Activated naive CD4-positive, alpha-beta T cell treated with Interleukin-2 at 50 U/mL for 16 hours (primary cell): ENCODE measurements around the gene HK1.
"Not testable (repeated sequence)": the region's sequence is repeated elsewhere in the genome, so short reads cannot be mapped to it uniquely, and the experiment has no call there.

Experiments
- DNase-seq: peaks from one replicate; pipeline ENCODE4 v3.0.0-alpha.2; 2020

HK1 gene

DNA sequence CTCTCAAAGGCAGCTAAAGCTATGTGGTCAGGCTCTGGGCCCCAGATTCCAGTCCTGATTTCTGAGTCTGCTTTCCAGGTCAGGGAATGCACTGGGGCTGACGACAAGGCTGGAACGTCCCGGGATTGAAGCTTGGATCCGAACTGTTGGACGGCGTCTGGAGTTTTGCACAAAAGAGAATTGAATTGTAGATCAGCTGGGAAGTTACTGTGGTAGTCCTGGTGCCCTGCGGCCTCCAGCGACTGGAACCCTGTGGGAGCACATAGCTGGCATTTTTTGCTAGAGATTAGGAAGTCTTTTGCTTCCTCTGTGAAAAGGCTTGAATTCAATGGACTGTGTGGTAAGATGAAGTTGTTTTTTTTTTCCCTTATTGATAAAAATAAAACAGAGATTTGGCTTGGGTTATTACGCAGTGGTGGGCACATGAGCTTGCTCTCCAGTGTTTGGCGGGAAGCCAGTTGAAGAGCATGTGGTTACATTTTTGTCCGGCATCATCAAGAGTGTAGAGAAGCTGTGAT lies at the start of gene HK1:
Gene HK1 (plus strand): TSS at position 51 of the 518 bp plus-strand sequence.
- DNase-seq, result no peak

DNA sequence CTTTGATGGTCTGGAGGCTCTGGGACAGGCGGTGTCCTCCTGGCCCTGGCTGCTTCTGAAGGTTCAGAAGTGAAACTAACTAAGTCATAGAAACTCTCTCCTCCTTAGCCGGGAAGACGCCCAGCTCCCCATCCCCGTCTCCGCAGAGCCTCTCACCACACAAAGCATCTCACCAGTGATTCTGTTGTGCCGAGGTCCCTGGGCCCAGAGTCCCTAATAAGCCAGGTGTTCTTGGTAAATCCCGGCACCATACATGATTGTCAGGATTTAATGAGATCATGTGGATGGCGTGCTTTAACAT lies 48.7 kb upstream of the HK1 start:
- DNase-seq, result no peak

DNA sequence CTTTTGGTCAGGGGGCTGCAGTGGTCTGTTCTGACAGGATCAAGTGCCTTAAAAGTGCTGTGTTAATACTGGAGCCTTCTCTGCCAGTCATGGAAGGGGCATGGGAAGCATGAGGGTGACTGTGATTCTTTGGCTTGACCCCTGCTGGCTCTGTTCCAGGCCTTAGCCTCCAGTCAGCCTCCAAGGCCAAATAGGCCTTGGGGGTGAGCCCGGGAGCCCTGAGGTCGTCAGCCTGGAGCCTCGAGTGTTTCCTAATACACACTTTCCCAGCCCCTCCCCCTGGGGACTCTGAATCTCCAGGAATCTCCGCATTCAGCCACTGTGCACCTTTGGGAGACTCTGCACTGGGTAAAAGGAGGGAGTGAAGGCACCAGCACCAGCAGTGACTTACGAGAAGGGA lies 48.2 kb upstream of the HK1 start:
- DNase-seq, result no peak

DNA sequence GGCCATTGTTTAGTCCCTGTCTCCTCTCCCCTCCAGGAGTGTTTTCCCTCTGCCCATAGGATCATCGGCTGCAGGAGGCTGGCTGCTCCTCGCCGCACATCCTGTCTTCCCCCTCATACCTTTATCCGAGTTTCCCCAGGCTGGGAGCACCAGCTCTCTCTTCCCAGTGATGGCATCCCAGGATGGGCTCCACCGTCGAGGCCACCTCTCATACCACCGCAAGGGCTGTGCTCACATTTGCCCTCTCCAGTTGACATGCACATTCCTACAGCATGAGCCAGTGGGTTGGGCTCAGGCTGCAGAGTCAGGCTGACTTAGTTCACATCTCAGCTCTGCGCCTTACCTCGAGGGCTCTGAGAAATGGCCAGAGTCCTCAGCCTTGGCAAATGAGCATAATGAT lies 46.0 kb upstream of the HK1 start:
- no peak for DNase-seq

DNA sequence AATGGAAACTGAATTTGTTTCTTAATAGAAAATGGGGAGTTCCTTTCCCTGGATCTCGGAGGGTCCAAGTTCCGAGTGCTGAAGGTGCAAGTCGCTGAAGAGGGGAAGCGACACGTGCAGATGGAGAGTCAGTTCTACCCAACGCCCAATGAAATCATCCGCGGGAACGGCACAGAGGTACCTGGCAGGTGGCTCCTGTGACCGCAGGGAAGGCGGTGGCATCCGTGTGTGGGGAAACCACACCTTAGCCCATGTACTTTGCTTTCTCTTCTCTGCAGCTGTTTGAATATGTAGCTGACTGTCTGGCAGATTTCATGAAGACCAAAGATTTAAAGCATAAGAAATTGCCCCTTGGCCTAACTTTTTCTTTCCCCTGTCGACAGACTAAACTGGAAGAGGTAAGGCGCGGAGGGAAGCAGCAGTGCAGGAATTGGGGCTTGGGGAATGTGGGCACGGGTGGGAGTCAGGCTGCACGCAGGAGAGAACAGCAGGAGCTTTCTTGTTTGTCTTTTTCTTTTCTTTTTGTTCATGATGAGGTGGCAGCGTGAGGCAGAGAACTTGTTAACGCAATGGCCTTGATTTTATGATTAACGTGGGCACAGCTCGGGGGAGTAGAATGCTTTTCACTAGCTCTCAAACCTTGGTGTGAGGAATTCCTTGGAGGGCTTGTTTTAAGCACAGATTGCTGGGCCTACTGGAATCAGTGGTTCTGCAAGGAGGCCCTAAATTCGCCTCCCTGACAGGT lies 45.4 kb upstream of the HK1 start:
- DNase-seq, result peak; percentile 33

DNA sequence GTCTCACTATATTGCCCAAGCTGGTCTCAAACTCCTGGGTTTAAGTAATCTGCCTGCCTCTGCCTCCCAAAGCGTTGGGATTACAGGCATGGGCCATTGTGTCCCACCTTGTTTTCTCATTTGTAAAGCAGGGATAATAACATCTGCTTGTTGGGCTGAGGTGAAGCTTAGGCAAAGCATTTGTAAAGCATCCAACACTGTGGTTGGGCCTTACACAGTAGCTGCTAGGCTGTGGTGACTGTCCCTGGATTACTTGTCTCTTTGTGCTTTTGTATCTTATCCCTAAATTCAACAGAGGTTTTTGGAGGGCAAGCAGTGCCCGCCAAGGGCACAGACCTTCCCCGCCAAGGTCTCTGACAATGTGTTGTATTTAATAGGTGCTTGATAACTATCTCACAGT lies 43.8 kb upstream of the HK1 start:
- no peak for DNase-seq

DNA sequence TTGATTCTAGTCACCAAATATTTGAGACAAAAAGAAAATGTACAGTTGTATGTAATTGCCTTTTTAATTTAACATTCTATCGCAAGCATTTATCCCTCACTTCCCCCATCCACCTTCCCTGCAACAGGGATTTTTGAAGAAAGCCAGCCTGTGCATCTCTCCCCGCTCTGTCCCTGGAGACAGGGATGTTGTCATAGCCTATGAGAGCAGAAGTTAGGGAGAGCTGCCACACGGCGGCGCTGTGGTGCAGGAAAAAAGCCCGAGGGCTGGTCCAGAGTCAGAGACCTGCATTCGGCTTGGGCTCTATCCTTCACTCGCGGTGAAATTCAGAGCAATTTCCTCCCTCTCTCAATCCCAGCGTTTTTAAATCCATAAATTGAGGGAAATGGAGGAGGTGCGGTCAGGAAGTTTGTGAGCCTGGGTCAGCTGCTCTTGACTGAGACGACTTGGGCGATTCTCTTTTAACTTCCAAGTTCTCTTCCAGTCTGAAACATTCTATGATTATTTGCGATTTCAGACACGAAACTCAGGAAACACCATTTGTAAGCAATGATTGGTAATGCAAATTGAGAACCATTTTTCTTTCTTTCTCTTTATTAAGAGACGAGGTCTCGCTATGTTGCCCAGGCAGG lies 40.7 kb upstream of the HK1 start:
- DNase-seq, result peak; percentile 87

DNA sequence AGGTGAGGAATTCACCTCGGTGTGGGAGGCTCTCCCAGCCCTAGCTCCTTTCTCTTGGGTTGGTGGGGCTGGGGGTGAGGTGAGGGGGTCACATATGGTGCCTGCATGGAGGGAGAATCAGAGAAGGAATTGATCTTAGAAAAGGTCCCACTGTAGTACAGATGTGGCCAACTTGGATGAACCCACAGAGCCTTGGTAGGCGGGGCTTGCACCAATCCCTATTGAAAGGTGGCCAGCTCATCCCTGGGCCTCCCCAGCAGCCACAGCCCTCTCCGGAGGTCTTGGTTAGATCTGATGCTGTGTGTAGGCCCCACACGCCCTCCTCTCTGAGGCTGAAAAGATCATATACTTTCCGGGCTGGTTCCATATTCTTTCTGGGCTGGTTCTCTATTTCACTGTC lies 39.2 kb upstream of the HK1 start:
- DNase-seq, result no peak

DNA sequence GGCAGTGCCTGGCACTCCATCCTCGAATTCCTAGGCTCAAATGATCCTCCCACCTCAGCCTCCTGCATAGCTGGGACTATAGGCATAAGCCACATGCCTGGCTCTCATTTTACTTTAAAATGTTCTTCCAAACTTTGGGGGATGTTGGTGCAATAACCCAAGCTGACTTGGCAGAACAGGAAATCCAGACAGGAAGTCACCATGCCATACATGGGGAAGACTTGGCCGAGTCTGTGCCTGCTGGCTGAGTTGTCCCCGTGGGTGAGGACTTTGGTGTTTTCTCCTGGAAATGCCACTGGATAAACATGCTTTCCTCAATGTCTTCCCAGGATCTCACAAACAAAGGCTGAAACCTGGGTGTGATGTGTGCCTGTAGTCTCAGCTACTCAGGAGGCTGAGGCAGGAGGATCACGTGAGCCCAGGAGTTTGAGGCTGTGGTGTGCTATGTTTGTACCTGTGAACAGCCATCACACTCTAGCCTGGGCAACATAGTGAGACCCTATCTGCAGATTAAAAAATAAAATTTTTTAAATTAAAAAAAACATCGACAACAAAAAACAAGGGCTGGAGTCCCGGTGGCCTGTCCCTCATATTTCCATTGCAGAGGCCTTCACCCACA lies 38.4 kb upstream of the HK1 start:
- DNase-seq, result no peak

DNA sequence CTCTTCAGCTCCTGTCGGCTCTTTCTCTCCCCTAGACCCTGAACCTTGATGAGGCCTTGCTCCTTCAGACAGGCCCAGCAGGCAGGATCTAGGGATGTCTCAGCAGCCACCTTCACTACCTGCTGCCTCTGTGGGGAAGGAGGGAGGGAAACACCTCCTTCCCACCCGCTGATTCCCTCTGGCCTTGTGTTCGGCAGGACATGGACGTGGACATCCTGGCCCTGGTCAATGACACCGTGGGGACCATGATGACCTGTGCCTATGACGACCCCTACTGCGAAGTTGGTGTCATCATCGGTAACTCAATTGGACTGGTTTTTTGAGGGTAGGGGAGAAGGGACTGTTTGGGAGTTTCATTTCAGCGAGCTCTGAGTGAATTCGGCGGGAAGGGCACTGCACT lies 37.8 kb upstream of the HK1 start:
- no peak for DNase-seq

DNA sequence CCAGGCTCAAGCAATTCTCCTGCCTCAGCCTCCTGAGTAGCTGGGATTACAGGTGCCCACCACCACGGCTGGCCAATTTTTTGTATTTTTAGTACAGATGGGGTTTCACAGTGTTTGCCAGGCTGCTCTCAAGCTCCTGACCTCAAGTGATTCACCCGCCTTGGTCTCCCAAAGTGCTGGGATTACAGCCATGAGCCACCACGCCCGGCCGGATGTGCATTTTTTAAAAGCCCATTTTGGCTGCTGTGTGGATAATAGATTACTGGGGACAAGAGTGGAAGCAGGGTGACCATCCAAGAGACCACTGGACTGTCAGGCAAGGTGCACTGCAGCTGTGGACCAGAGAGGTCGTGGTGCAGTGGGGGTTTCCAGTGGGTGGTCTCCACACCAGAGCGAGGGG lies 36.7 kb upstream of the HK1 start:
- no peak for DNase-seq

DNA sequence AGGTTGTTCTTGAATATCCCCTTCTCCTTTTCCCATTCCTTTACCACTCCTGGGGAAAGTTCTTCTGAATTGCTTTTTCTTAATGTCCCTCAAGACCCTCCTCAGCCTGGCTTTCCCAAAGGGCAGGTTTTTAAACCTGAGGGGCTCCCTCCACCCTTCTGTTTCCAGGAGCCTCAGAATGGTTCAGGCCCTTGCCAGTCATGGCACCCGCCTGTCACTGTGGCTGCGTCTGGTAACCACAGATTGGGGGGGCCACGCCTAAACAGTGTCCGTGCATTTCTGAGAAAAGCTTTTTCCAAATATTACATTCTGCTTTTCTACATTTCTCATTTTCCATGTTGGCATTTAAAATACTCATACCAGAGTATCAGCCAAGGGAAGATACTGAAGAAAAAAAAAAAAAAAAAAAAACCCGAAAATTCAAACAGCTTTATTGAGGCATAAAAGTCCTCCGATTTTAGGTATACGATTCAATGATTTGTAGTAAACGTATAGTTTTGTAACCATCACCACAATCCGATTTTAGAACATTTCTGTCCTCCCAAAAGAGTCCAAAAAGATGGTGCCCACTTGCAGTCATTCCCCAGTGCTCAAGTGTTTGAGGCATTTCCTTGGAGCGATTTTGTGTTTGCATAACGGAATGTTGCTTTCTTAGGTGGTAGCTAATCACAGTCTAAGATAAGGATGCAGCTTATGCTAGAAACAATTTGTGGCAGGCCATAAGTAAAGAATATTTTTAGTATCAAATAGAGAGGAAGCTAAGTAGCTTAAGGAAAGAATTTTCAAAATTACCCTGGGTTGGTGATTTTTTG lies 36.0 kb upstream of the HK1 start:
- no peak for DNase-seq

DNA sequence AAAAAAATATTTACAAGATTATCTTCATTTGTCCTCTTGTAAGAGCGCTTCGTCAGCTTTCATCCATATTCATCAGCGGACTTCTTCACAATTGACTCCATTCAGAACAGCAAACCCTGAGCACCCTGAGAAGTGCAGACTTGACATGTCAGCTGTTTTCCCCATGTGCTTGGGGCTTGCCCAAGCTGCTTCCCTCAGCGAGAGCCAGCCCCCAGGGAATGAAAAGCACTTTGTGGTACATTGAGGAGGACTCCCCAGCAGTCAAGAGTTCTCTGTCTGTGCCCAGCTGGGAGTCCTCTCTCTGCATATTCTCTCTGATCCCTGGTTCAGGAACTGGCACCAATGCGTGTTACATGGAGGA lies 35.5 kb upstream of the HK1 start:
- DNase-seq, result no peak

DNA sequence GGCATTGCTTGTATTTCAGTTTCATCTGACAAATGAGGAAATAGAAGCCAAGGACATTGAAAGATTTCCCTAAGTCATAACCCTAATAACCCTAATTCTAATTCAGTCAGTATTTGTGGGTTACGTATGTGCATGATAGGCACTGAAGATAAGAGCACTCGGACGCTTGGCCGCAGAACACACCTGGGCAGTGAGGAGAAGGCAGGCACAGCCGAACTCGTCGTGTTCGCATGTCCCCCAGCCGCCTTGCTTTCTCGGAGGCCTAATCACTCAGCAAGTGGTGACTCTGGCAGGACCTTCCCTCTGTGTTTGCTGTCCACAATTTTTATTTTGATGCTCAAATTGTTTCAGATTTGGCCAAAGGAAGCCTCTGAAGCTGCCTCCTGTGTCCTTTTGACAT lies 34.5 kb upstream of the HK1 start:
- no peak for DNase-seq

DNA sequence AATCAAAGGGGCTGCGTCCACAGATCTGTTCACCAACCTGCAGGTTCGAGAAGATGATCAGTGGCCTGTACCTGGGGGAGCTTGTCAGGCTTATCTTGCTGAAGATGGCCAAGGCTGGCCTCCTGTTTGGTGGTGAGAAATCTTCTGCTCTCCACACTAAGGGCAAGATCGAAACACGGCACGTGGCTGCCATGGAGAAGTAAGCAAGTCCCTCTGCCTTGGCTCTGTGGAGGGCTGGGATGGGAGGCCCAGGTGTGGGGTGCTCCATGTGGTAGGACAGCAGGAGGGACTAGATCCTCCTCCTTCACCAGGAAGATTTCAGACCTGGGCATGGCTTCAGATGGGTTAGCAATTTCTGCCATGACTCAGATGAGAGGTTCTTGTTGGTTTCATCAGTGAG lies 32.3 kb upstream of the HK1 start:
- no peak for DNase-seq

DNA sequence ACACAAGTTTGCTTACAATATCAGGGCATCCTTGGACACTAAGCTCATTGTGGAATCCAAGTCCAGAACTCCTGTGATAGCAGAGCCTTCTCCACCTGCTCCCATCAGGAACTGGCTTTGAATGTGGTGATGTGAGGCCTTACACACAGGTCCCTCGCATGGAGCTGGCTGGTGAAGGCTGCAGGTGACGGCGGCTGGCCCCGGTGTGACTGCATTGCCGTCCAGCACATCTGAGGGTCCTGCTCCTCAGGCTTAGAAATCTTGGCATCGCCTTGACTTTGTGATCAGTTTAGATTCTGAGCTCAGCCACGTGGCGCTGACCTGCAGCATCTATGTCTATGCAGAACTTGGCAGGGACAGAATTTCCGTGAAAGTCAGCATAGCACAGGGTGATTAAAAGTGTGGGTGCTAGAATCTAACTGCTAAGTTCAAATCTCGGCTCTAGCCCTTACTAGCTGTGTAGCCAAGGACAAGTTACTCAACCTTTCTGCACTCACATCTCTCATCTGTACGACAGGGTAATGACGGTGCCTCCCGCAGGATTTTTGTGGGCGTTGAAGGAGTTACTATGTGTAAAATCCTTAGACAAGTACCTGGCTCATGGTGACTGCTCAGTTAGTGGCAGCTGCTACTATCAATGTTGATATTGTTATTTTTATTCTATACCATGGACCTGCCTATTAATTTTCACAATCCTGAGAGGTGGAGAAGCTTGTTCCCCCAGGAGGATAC lies 31.5 kb upstream of the HK1 start:
- DNase-seq, result no peak

DNA sequence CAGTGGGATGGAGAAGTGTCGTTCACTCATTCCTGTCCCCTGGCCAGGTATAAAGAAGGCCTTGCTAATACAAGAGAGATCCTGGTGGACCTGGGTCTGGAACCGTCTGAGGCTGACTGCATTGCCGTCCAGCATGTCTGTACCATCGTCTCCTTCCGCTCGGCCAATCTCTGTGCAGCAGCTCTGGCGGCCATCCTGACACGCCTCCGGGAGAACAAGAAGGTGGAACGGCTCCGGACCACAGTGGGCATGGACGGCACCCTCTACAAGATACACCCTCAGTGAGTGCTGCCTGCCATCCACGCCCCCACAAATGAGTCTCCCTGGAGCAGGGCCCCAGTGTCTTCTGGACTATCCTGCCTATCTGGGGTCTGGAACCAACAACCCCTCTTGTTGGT lies 31.0 kb upstream of the HK1 start:
- DNase-seq, result no peak

DNA sequence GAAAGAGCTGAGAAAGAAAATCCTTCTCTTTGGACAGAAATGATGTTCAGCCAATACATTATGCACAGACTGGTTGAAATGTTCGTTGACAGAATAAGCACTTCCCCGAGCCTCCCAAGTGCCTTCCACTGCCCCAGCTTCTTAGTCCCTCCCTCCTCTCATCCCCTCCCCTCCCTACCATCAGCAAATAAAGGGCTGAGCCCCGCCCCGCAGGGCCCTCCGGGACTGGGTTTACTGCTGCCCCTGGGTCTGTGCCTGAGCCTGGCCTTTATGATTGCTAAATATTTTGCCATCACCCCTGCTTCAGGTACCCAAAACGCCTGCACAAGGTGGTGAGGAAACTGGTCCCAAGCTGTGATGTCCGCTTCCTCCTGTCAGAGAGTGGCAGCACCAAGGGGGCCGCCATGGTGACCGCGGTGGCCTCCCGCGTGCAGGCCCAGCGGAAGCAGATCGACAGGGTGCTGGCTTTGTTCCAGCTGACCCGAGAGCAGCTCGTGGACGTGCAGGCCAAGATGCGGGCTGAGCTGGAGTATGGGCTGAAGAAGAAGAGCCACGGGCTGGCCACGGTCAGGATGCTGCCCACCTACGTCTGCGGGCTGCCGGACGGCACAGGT lies 30.1 kb upstream of the HK1 start:
- no peak for DNase-seq

DNA sequence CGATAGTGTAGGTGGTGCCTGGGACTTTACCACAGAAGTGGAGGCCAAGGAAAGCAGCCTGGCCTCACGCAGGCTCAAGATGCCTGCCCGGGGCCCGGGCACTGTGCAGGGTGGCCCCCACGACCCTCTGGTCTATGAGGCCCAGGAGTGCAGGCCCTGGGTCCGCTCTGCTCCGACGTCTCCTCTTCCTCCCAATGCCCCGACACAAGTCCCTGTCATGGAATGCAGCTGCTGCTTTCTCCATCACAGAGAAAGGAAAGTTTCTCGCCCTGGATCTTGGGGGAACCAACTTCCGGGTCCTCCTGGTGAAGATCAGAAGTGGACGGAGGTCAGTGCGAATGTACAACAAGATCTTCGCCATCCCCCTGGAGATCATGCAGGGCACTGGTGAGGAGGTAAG lies 28.3 kb upstream of the HK1 start:
- no peak for DNase-seq

DNA sequence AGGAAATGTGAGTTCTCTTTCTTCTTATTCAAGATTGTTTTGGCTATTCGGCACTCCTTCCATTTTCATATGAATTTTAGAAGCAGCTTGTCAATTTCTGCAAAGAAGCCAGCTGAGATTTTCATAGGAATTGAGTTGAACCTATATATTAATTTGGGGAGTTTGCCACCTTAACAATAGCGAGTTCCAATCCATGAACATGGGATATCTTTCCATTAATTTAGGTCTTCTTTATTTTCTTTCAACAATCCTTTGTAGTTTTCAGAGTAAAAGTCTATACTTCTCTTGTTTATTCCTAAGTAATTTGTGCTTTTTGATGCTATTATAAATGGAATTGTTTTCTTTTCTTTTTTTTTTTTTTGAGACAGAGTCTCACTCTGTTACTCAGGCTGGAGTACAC lies 26.9 kb upstream of the HK1 start:
- DNase-seq, result not testable (repeated sequence)

DNA sequence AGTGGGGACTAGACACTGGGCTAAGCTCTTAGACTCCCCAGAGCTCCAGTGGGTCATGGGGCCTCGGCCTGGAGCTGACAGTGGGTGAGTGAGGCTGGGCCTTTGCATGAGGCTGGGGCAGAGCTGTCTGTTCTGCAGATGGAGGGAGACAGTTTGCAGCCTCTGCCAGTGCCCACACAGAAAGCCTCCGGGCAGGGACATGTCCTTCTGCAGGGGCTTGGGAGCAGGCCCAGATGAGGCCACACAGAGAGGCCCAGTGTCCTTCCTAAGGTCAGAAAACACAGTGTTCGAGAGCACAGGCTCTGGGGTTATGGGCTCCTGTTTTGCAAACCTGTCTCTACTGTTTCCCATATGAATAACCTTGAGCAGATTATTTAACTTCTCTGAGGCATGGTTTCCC lies 25.1 kb upstream of the HK1 start:
- no peak for DNase-seq

DNA sequence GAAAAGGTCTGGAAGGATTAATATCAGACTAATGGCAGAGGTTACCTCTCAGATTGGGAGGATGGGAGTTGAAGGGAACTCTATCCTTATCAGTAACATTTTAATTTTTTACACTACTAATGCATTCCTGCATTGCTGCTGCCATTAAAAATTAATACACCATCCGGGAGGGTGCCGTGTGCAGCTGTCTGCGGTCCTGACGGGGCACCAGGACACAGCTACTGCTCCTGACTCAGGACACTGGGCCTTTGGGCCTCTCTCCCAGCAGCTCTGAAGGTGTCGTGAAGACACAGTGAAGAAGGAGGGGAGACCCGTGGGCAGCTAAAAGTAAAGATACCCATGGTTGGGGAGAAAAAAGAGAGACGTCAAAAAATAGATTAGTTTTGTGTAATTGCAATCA lies 23.4 kb upstream of the HK1 start:
- no peak for DNase-seq
